Body of pancreas (tissue), 4 donors: ENCODE data around the gene CTSD. TPM values are rescaled to one million over a fixed set of nuclear protein-coding genes. Genes with fewer than 3 reads are reported as not detected.

Experiments
- ATAC-seq: fragments of 150-250 bp; one replicate; pipeline ENCODE4 v1.9.1; 2016
- DNase-seq, 4 donors: peaks; one replicate each; pipeline ENCODE4 v3.0.0-alpha.2; 2019
- H3K27ac ChIP-seq, 4 donors: fragments of 200-600 bp; sonication (generic); 1 replicate in 3 of 4; 2 replicates in 1 of 4; pipeline versions ENCODE4 v1.5.1 to v1.6.1; 2016 to 2019; ENCODE audit warnings: mild to moderate bottlenecking in 1 of 4, mixed read lengths in 1 of 4, moderate library complexity in 1 of 4
- H3K27me3 ChIP-seq, 2 donors: fragments of 200-600 bp; sonication (generic); one replicate each; pipeline ENCODE4 v1.6.0; 2016; ENCODE audit warnings: mild to moderate bottlenecking in 1 of 2
- H3K36me3 ChIP-seq, 2 donors: fragments of 200-600 bp; sonication (generic); replicated peaks in 1 of 2; 2 replicates each; pipeline ENCODE4 v1.5.1; 2016; ENCODE audit warnings: low read depth in 2 of 2; ENCODE audit not compliant: insufficient read depth in 1 of 2
- H3K4me1 ChIP-seq: fragments of 200-600 bp; sonication (generic); one replicate; pipeline ENCODE4 v1.6.0; 2016
- H3K4me3 ChIP-seq, 2 donors: fragments of 200-600 bp; sonication (generic); 1 replicate in 1 of 2; 2 replicates in 1 of 2; pipeline ENCODE4 v1.5.1; 2016 to 2019
- H3K9me3 ChIP-seq, 3 donors: fragments of 200-600 bp; sonication (generic); 1 replicate in 2 of 3; 2 replicates in 1 of 3; pipeline ENCODE4 v1.5.1; 2016
- CTCF ChIP-seq, 7 experiments: fragments of 450-650 bp in 4 of 7; fragments of 200-600 bp in 3 of 7; sonication (generic) in 3 of 7; IDR thresholded peaks; one replicate each; pipeline ENCODE4 v1.5.1; 2016 to 2019; ENCODE audit warnings: antibody characterized with exemption in 7 of 7
- POLR2A ChIP-seq, 3 donors: fragments of 450-650 bp; IDR thresholded peaks; one replicate each; pipeline ENCODE4 v1.6.1; 2016; ENCODE audit warnings: antibody characterized with exemption in 3 of 3, mild to moderate bottlenecking in 2 of 3
- WGBS, 2 donors: methylation state at CpG; one replicate each; pipeline ENCODE4 v1.1.5; 2017; 5-methylcytosine and 5-hydroxymethylcytosine counted together
- intact Hi-C: fragments of 100-400 bp; cut with DNase I; formaldehyde crosslinking; loops from one replicate; pipeline ENCODE4 v1.15.1; 2023
- total RNA-seq, 2 donors: library from RNA; depleted of rRNA; stranded (reverse); fragments of >200 nt; gene quantifications; one replicate each; pipeline ENCODE4 v1.1.0, GENCODE V29; 2016

The CTSD gene
- total RNA-seq, 2 donors from 2014 or later, result 214 to 255 TPM

GRCh38 chr11:1757861-1758610, 5.7 kb downstream of the CTSD start:
- Histone ChIP-seq H3K27me3 (no peaks in the 10 kb centered on the region), H3K9me3 (no peaks in the 10 kb centered on the region), H3K4me3 (no peak overlapping the region), H3K4me1 (peaks cover 47% of the 10 kb centered on the region), H3K27ac (no peak overlapping the region), H3K36me3 (peaks cover 27 to 34% of the 10 kb centered on the region in 2 donors)
- DNase-seq (peak in 1 of 4 donors; percentile 50), ATAC-seq (no peak)
- no peak for TF ChIP-seq POLR2A (IDR thresholded peaks at IDR 0.05)
- no peak for TF ChIP-seq CTCF (IDR thresholded peaks at IDR 0.05)
- WGBS, 2 donors, result 66 to 90% methylated on average over 4 to 15 of the region's 17 CpGs
- intact Hi-C loops, result no loop called here

- WGBS, 2 donors, result 82 to 88% methylated on average over 22 to 38 of the region's 41 CpGs
- Histone ChIP-seq H3K4me3 (no peak overlapping the region), H3K27me3 (no peaks in the 10 kb centered on the region), H3K27ac (no peak overlapping the region), H3K36me3 (peaks cover 27 to 36% of the 10 kb centered on the region in 2 donors), H3K4me1 (peaks cover 38% of the 10 kb centered on the region), H3K9me3 (no peaks in the 10 kb centered on the region)
- ATAC-seq (no peak), DNase-seq (peak in 1 of 4 donors; percentile 7)
- TF ChIP-seq POLR2A (IDR thresholded peaks at IDR 0.05), result no peak
- TF ChIP-seq CTCF (IDR thresholded peaks at IDR 0.05), result no peak
- intact Hi-C loops, result no loop called here
Observed at GRCh38 chr11:1756791-1757771, 6.6 kb downstream of the CTSD start.

- peaks cover 25 to 36% of the 10 kb centered on the region in 2 donors for H3K36me3 ChIP-seq
Observed at GRCh38 chr11:1755692-1756561, 7.8 kb downstream of the CTSD start.

More at GRCh38 chr11:1755692-1756561, 7.8 kb downstream of the CTSD start:
- intact Hi-C loops, result no loop called here
- Histone ChIP-seq H3K27me3 (no peaks in the 10 kb centered on the region), H3K4me1 (peaks cover 31% of the 10 kb centered on the region), H3K9me3 (no peaks in the 10 kb centered on the region), H3K4me3 (no peak overlapping the region), H3K27ac (no peak overlapping the region)
- DNase-seq (no peak), ATAC-seq (no peak)
- WGBS, 2 donors, result 64 to 69% methylated on average over 10 to 16 of the region's 16 CpGs
- TF ChIP-seq CTCF (IDR thresholded peaks at IDR 0.05) (no peak), POLR2A (IDR thresholded peaks at IDR 0.05) (no peak)
